T-helper 9 cell (primary cell): ENCODE results near the gene CHCHD3.
A peak's percentile ranks its signal among the peaks of the same experiment; 100 is the strongest.

Experiments used
- DNase-seq: peaks from one replicate; pipeline ENCODE4 v3.0.0-alpha.2; 2020
- total RNA-seq, 2 donors: gene quantifications; one replicate each; lab custom pipeline; 2026; lab: John Stamatoyannopoulos, UW

The CHCHD3 gene
- total RNA-seq, result 33.8 to 38.8 reads per million in 2 donors

- peak; percentile 91 for DNase-seq
These were observed at the start of gene CHCHD3 for GRCh38 chr7:133081599-133082389. TSS of gene CHCHD3 (minus strand) at chr7:133082090. CDS start at chr7:133081937, 153 bp downstream.

GRCh38 chr7:133130166-133130565 lies 48.3 kb upstream of the CHCHD3 start:
- DNase-seq, result no peak

- DNase-seq, result no peak
These were observed 44.5 kb upstream of the CHCHD3 start for GRCh38 chr7:133126422-133126821.

- DNase-seq, result no peak
These were observed 43.1 kb upstream of the CHCHD3 start for GRCh38 chr7:133124974-133125373.

GRCh38 chr7:133121175-133121844 lies 39.4 kb upstream of the CHCHD3 start:
- no peak for DNase-seq

- DNase-seq, result no peak
These were observed 37.2 kb upstream of the CHCHD3 start for GRCh38 chr7:133119067-133119466.

- DNase-seq, result no peak
These were observed 36.4 kb upstream of the CHCHD3 start for GRCh38 chr7:133118261-133118660.

- DNase-seq, result no peak
These were observed 35.6 kb upstream of the CHCHD3 start for GRCh38 chr7:133117452-133117851.

- DNase-seq, result no peak
These were observed 33.7 kb upstream of the CHCHD3 start for GRCh38 chr7:133115596-133115995.

GRCh38 chr7:133114519-133114918 lies 32.6 kb upstream of the CHCHD3 start:
- DNase-seq, result no peak

- DNase-seq, result no peak
These were observed 31.1 kb upstream of the CHCHD3 start for GRCh38 chr7:133112976-133113375.

GRCh38 chr7:133112335-133112734 lies 30.4 kb upstream of the CHCHD3 start:
- no peak for DNase-seq

GRCh38 chr7:133110312-133110711 lies 28.4 kb upstream of the CHCHD3 start:
- DNase-seq, result no peak

GRCh38 chr7:133109816-133110215 lies 27.9 kb upstream of the CHCHD3 start:
- DNase-seq, result no peak

- no peak for DNase-seq
These were observed 26.1 kb upstream of the CHCHD3 start for GRCh38 chr7:133108023-133108422.

GRCh38 chr7:133102276-133103060 lies 20.6 kb upstream of the CHCHD3 start:
- DNase-seq, result no peak

- DNase-seq, result no peak
These were observed 17.9 kb upstream of the CHCHD3 start for GRCh38 chr7:133099633-133100286.

- no peak for DNase-seq
These were observed 13.3 kb upstream of the CHCHD3 start for GRCh38 chr7:133095119-133095671.

- no peak for DNase-seq
These were observed 10.1 kb upstream of the CHCHD3 start for GRCh38 chr7:133091943-133092464.

GRCh38 chr7:133082390-133082766 lies 488 bp upstream of the CHCHD3 start:
- DNase-seq, result no peak

GRCh38 chr7:133081119-133081598 lies 731 bp downstream of the CHCHD3 start:
- DNase-seq, result no peak

- DNase-seq, result no peak
These were observed 2.6 kb downstream of the CHCHD3 start for GRCh38 chr7:133079296-133079695.
